Esophagus squamous epithelium (tissue), 4 donors: ENCODE measurements around the gene RNU6-9.

ENCODE experiments used
- POLR2A ChIP-seq, 4 donors: fragments of 450-650 bp; IDR thresholded peaks; one replicate each; pipeline ENCODE4 v1.6.1; 2017; ENCODE audit warnings: antibody characterized with exemption in 4 of 4, mild to moderate bottlenecking in 4 of 4, moderate library complexity in 3 of 4
- TF ChIP-seq, protein P1 (sequence below), 6 experiments: fragments of 450-650 bp in 4 of 6; fragments of 200-600 bp in 2 of 6; sonication (generic) in 2 of 6; IDR thresholded peaks; one replicate each; pipeline ENCODE4 v1.5.1; 2016 to 2019; ENCODE audit warnings: antibody characterized with exemption in 6 of 6, mild to moderate bottlenecking in 4 of 6, moderate library complexity in 4 of 6

DNA sequence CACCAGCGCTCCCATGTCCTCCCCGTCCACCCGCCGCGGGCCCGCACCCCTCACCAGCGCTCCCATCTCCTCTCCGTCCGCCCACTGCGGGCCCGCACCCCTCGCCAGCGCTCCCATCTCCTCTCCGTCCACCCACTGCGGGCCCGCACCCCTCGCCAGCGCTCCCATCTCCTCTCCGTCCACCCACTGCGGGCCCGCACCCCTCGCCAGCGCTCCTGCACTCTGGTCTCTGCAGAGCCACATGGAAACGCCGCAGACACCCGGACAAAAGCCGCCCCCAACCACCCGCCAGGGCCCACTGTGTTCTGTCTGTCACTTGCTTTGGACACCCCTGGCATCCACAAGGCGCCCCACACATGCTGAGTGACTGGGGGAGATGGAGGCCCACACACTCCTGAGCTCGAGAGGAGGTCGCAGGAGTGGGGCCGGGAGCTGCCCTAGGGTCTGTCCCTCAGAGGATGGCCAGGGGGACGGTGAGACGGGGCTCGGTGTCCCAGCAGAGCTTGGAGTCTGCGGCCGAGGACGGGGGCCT, 26.4 kb upstream of the RNU6-9 start:
- TF ChIP-seq, protein P1, sequence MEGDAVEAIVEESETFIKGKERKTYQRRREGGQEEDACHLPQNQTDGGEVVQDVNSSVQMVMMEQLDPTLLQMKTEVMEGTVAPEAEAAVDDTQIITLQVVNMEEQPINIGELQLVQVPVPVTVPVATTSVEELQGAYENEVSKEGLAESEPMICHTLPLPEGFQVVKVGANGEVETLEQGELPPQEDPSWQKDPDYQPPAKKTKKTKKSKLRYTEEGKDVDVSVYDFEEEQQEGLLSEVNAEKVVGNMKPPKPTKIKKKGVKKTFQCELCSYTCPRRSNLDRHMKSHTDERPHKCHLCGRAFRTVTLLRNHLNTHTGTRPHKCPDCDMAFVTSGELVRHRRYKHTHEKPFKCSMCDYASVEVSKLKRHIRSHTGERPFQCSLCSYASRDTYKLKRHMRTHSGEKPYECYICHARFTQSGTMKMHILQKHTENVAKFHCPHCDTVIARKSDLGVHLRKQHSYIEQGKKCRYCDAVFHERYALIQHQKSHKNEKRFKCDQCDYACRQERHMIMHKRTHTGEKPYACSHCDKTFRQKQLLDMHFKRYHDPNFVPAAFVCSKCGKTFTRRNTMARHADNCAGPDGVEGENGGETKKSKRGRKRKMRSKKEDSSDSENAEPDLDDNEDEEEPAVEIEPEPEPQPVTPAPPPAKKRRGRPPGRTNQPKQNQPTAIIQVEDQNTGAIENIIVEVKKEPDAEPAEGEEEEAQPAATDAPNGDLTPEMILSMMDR (IDR thresholded peaks at IDR 0.05): no peak
- no peak for TF ChIP-seq POLR2A (IDR thresholded peaks at IDR 0.05)
